Lower leg skin (tissue), 3 donors: ENCODE results near the gene SF3B6.

ENCODE experiments used
- POLR2A ChIP-seq, 2 donors: fragments of 450-650 bp; IDR thresholded peaks; one replicate each; pipeline ENCODE4 v1.6.1; 2016 to 2017; ENCODE audit warnings: antibody characterized with exemption in 2 of 2, mild to moderate bottlenecking in 1 of 2, moderate library complexity in 1 of 2
- TF ChIP-seq, protein P1 (sequence below), 3 donors: fragments of 450-650 bp; IDR thresholded peaks; one replicate each; pipeline ENCODE4 v1.5.1; 2016; ENCODE audit warnings: antibody characterized with exemption in 3 of 3, mild to moderate bottlenecking in 3 of 3, moderate library complexity in 2 of 3

DNA sequence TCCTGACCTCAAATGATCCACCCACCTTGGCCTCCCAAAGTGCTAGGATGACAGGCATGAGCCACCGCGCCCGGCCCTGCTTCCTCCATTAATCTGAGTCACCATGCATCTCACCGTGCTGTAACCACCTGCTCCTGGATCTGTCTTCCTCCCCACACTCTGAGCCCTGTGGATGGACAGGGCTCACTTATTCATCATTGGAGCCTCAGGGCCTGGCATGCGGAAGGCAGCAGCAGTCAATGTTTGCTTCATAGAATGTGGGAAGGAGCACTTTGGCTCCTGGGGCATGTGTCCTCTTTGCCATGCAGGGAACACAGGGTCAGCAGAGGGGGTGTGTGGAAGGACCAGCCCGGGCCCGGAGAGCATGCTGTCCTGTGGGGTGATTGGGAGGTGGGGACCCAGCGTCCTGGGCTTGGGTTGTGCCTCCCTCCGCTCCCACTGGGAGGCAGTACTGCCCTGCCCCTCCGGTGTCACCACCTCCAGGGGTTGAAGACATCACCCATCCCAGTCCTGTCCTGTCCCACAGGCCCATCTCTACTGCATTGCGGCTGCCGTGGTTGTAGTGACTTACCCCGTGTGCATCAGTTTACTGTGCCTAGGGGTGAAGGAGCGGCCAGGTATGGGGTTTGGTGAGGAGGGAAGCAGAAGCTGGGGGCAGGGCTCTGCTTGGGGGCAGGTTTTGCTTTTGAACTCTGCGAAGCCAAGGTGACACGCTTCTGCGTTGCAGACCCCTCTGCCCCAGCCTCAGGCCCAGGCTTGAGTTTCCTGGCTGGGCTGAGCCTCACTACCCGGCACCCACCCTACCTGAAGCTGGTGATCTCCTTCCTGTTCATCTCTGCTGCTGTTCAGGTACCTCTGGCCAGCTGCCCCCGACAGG is 54.8 kb downstream of the SF3B6 start:
- TF ChIP-seq, protein P1, sequence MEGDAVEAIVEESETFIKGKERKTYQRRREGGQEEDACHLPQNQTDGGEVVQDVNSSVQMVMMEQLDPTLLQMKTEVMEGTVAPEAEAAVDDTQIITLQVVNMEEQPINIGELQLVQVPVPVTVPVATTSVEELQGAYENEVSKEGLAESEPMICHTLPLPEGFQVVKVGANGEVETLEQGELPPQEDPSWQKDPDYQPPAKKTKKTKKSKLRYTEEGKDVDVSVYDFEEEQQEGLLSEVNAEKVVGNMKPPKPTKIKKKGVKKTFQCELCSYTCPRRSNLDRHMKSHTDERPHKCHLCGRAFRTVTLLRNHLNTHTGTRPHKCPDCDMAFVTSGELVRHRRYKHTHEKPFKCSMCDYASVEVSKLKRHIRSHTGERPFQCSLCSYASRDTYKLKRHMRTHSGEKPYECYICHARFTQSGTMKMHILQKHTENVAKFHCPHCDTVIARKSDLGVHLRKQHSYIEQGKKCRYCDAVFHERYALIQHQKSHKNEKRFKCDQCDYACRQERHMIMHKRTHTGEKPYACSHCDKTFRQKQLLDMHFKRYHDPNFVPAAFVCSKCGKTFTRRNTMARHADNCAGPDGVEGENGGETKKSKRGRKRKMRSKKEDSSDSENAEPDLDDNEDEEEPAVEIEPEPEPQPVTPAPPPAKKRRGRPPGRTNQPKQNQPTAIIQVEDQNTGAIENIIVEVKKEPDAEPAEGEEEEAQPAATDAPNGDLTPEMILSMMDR (IDR thresholded peaks at IDR 0.05) = no peak
- no peak for TF ChIP-seq POLR2A (IDR thresholded peaks at IDR 0.05)
